Activated naive CD4-positive, alpha-beta T cell treated with anti-CD3 and anti-CD28 coated beads, Interleukin-2, amount 50 U/mL, for 16 hours (primary cell): ENCODE data around the gene CREB3L4.

Experiments
- DNase-seq: peaks from one replicate; pipeline ENCODE4 v3.0.0-alpha.2; 2020

The CREB3L4 gene, protein sequence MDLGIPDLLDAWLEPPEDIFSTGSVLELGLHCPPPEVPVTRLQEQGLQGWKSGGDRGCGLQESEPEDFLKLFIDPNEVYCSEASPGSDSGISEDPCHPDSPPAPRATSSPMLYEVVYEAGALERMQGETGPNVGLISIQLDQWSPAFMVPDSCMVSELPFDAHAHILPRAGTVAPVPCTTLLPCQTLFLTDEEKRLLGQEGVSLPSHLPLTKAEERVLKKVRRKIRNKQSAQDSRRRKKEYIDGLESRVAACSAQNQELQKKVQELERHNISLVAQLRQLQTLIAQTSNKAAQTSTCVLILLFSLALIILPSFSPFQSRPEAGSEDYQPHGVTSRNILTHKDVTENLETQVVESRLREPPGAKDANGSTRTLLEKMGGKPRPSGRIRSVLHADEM

DNA sequence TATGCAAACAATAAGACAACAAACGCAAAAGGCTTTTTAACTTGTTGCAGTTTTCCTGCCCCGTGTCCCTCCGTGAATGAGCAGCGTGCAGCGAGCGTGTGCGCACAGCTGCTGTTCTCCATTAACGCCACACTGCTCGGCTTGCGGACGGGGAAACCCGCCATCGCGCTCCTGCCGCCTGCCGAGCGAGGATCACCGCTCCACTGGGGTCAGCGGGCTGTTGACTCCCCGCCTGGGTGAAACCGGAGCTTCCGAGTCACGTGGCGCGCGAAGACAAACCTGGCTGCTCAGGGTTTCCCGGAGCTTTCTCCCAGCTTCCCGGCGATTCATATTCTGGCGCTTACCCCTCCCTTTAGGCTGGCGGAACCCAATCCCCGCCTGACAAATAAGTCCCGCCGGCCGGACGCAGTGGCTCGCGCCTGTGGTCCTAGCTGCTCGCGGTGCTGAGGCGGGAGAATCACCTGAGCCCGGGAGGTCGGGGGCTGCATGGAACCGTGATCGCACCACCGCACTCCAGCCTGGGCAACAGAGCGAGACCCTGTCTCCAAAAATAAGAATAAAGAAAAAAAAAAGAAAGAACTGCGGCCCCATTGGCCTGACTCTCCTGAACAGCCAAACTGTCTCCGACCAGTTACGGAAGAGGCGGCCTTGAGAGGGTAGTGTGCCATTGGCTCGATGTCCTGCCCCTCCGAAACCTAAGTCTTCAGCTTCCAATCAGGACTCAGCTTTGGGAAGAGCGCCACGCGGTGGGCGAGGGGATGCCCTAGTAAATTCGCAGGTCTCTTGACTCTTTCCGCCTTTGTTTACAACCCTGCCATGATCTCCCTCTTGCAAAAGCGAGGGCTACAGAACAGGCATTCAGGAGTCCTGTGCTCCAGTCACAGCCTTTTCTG, at the start of gene CREB3L4:
CREB3L4 (plus strand) TSS at position 796 of the 893 bp plus-strand sequence. CDS start 624 bp downstream, outside the sequence.
- DNase-seq: peak; percentile 84

DNA sequence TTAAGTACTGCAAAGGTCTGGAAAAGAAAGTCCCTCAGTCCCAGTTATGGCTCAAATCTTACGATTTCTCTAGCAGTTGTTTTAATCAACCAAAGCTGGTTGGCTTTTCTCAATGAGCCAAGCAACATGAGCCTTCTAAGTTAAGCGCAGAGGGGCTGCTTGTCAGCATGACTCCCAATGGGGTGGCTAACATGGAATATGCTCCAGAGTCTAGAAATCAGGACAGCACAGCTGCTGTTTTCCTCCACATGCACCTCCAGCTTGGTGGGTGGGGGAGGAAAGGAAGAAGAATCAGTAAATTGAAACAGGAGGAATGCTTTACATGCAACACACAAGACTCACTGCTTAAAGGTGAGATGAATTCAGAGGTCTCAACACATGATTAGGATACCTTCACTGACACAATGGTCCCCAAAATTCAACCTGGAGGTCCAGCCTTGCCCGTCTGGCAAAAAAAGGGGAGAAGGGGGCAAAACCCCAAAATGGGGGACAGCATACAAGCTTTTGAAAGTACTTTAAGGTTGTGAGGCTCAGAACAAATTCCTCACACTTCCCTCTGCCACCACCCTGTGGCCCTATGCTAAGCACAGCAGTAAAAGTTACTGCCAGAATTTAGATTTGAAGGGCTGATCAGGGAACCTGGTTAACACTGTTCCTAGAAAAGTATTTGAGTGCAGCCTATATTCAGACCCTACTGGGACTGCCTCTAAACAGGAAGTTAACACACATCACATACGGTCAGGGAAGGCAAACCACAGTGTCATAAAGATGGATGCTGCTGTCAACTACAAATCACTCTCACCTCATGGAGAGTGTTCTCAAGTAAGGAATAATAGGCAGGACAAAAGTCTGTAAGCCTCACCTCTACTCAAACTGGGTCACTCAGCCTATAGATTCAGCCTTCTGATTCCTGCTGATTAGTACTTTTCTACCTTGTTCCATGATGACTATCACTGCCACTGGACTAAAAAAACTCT, 47.5 kb upstream of the CREB3L4 start:
- no peak for DNase-seq

DNA sequence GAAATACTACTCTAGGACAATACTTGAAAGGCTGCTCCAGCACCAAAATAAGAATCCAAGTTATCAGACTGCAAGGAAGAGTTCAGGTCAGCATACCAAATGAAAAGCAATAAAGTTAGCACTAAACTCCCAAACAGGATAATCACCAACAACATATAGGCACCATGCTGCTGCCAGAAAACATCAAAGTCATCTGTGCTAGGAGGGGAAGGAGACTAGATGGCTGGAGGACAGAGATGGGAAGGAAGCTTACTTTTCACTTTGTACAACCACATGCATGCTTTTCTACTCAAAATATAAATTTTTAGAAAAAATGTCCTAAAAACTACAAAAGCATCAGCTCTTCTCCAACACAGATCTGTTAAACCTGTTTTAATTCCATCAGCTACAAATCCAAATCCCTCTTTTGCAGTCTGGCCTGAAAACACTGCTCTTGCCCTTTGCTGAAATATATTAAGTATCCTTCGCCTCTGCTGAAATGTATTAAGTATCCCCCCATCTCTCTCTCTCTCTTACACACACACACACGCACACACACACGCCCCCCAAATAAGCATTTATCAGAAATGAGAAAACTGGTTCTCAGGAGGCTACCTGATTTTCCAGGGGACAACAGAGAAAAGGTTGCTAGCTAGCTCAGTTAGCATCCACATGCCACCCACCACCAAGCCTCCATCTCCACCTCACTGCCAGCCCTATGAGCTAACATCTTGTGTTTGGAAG, 46.5 kb upstream of the CREB3L4 start:
- DNase-seq: no peak

DNA sequence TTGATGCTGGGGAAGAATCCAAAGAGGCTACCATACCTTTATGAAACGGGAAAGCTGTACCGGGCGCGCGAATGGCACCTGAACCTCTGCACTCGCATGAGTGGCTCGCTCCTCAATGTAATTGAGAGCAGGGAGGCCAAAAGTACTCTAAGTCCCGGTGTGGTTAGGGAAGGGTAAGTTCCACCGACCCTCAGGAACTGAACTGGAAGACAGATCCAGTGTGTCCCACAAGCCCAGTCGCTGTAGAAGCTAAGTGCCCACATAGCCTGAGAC, 46.0 kb upstream of the CREB3L4 start:
- no peak for DNase-seq

DNA sequence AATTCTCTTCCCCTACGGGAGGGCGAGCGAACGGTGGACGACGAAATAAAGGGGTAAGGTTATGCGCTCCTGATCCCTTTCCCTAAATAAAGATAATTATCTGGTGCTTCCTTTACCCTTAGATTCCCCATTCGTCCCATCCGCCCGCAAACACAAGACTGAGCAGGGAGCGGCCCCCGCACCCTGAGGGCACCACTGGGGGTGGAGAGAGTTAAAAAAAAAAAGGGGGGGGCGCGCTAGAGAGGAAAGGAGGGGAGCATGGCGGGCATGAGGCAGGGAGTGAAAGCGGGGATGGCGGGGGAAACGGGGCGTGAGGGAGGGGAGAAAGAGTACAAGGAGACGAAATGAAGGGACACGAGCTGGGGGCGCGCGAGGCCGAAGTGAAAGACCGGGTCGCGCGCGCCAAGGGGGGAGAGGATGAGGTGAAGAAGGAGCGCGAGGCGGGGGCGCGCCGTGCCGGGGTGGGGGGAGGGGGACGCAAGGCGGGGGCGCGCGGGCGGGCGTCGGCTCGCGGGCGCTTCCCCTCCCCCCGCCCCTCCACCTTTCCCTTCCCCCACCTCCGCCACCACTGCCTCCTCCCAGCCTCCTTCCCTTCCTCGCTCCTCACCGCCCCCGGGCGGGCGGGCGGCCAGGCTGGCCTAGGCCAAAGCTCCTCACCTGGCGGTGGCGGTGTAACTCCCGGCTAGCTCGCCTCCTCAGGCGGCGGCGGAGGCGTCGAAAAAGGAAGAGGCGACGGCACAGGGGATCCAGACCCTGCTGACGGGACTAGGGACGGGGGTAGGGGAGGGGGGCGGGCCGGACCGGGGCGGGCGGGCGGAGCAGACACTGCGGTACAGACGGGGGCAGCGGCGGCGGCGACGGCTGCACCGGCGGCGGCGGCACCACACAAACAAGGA, 45.4 kb upstream of the CREB3L4 start:
- DNase-seq: peak; percentile 65

DNA sequence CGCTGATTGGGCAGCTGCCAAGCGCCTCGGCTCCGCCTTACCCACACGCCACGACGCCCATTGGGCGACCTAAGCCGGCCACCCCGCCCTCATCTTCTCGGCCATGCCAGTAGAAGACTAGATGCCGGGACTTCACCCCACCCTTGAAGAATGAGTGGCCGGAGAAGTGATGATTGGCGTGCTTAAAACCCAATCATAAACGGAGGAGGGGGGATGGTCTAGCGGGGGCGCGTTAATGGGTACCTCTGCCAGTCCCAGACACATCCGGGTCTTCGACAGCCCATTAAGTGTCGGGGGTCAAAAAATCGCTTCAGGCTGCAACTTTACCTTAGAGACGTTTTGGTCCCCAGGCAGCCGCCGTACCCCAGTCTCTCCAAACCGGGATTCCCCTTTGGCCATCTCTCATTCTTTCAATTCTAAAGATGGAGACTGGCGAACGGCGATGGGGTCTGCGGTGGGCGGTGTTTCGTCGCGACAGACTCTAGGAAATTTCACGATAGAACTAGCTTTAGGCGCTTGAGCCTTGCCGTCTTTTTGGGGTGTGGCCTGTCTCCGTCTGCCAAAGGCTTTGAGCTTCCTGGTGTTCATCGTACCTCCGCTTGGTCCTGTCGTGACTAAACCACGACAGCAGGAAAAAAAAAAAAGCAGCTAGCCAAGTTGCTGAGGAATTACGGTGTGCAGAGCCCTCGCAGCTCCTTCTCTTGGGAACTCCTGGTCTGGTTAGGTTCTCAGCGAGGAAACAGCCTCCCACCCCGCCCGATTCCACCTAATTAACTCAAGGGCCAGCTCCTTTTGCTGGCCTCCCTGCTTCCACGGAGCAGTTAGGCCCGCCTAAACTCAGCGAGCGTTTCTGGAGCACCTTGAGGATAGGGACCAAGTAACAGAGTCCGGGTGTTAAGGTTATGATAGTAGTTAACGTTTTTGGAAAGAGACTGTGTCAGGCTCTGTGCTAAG, 44.5 kb upstream of the CREB3L4 start, which contains the start of gene GATAD2B:
GATAD2B (minus strand) TSS at position 1 of the 954 bp plus-strand sequence. CDS start 94,625 bp downstream, outside the sequence.
- DNase-seq: peak; percentile 99

DNA sequence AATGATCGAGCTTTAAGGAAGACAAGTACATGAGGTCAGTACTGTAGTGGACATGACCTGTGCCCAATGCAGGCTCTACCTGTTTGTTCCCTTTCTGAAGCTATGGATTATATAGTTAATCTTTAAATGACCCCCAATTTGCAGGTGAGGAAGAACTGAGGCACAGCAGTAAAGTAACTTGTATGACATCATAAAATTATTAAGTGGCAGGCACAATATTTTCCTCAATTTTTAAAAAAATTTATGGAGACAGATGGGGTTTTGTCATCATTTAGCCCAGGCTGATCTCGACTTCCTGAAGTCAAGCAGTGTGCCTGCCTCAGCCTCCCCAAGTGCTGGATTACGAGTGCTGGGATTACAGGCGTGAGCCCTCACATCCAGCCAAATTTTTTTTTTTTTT, 41.3 kb upstream of the CREB3L4 start:
- DNase-seq: no peak

DNA sequence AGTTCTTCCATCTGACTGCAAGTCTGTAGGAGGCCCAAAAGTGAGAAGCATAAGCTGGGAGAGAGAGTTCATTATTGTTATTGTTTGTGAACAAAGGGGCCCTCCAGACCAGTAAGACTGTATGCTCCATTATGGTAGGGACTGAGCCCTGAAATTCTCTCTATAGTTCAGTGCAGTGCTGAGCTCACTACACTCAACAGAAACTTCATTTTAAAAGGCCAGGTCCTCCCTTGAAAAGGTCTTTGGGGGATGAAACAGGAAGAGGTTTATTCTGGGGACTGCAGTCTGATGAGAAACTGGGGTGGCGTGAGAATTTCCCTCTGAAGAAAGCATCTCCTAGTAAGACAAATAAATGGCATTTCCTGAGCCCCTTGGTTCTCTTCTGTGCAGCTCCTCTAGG, 39.5 kb upstream of the CREB3L4 start:
- DNase-seq: no peak

DNA sequence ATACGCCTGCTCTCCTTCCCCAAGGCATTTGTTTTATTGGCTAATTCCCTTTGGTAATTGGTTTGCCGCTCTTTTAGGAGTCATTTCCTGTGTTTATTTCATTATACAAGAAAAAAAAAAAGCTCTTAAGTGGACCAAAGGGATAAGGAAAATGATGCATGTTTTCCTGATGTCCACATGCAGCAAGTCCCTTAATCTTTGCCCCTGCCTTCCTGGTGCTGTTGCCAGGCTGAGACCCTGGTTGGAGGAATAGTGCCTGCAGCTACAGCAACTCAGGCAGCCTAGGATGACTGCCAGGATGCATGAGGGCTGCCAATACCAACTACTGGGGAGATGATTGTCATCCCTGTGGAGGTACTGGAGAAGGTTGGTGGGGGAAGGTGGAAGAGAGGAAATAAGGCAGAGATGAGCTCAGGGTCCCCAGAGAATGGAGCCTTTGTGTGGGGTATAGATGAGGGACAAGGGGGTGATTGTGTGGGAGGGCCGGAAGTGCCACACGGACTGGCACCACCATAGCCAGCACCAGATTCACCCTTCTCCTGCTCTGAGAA, 38.8 kb upstream of the CREB3L4 start:
- no peak for DNase-seq

DNA sequence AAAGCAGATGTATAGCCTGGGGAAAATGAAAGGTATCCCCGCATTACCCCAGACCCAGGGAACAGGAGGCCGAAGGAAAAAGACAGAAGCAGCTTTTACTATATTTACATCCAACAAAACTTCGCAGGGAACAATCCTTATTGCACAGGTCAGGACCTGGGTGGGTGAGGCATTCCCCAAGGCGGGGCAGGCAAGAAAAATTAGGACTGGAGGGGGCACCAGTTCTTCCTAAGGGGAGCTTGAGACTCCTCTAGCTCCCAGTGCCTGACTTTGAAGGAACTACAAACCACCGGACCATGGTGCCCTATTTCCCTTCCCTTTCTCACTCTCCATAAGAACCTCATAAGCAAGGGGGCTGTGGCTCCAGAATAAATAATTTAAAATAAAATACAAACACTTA, 38.3 kb upstream of the CREB3L4 start:
- DNase-seq: no peak

DNA sequence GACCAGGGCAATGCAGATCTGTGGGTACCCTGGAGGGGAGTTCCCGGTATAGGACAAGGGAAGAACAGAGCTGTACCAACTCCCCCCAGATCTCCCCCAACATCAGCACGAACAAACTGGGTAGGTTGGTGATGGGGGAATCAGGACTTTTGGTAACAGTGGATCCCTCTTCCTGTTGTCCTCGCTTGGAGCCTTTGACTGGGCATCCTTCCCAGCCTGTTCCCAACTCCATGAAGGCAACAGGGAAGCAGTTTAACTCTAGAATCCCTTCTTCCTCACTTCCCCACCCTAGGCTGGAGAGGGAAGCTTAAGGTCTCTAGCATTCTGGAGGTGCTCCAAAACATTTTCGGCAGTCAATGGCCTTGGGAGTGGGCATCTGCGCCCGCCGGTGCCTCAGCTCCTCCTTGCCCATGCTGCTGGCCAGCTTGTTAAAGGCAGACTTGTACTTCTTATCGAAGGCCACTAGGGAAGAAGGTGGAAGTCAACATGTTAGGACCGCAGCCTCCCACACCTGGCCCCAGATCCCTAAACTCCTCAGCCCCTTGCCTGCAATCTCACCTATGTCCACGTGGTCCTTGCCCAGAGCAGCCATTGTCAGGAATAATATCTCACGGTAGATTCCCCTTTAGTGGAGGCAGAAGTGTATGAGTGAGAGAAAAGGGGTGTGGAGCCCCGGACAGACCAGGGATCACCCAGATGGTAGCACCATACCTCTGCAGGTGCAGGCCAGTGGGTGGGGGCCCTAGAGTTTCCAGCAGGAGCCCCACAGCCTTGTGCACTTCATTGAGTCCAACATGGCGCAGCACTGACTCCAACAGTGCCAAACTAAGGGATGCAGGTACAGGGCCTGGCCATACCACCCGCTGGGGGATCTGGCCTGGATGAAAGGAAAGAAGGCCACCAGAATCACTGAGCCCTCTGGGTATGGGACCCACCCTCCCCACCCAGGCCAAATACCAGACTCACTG, 37.4 kb upstream of the CREB3L4 start:
- DNase-seq: no peak

DNA sequence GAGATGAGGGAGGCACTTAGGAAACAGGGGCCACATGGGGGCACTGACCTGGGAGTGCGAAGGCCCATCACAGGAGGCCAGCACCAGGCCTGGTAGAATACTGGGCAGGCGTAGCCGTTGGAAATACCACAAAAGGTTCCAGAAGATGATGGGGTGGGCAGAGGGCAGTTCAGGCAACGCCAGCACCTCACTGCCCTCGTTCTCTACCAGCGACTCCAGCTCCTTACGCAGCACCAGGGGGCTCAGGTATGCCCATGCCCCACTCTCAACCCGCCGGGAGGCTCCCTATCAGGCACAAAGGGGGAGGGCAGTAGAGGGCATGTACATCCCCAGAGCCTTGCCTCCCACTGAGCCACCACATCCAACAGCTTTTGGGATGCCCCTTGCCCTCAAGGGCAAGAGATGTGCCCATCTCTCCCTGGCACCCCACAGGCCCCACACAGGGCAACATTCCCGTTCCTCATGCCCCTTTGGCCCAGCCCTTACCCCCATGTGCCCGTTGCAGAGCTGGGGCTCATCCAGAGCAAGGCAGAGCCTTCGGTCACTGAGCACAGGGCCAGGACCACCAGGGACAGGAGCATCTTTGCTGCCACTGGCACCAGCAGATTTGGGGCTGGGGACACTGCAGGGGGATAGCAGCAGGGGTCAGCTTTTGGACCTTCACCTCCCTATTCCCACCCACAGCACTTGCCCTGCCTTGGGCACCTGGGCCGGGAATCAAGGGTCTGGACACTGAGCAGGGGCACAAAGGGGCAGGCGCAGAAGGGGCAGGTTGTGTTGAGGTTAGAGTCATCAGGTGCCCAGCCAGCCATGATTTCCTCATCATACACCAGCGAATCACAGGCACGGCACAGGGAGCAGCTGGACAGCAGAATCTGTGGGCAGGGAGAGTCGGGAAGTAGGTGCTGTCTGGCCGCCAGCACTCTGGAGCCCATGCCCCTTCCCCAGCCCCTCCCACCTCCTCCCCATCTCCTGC, 35.3 kb upstream of the CREB3L4 start:
- no peak for DNase-seq

DNA sequence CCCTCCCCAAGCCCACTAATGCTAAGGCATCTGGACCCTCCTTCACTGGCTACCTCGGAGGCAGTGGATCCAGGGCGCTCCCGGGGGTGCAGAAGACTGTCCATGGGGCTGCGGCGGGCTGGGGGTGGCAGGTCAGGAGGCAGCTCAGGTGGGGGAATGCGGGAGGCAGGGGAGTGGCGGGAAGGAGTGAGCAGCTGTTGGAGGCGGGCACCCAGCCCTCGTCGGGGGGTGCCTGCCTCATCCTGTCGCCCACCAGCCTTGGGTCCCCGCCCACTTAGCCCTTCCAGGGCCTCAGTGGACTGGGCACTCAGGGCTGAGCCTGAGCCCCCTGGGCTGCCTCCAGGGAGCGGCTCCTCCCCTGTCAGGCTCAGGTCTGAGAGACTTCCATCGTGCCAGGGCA, 34.3 kb upstream of the CREB3L4 start:
- DNase-seq: no peak

DNA sequence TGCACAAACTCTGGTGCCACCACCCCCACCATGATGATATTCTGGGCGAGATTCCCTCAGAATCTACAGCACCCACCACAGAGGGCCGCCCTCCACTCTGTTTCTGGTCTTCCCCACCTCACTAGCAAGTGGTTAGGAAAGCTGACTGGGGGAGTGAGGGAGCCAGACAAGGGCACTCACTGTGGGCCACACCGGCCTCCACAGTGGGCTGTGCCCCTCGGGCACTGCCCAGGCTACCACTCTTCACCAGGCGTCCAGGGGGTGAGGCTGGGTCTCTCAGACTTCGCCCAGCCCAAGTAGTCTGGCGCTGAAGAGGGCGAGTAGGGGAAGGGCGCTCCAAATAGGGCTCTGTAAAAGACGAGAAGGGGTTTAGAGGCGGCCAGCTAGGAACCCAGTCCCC, 33.7 kb upstream of the CREB3L4 start:
- DNase-seq: no peak

DNA sequence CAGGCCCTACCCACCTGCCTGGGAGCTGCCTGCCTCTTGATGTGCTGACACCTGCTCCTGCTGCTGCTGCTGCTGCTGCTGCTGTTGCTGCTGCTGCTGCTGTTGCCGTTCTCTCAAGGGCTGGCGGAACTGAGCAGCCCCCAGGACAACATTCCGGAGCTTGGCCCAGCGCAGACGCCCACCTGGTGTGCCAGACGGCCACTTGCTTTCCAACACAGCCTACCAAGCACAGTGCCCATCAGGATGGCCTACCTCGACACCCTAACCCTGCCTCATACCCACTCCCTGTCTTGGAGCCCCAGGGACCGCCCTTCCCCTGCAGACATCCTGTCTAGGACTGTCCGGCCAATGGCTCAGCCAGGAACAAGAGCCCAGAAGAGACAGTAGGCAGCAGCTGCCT, 33.0 kb upstream of the CREB3L4 start:
- DNase-seq: no peak

DNA sequence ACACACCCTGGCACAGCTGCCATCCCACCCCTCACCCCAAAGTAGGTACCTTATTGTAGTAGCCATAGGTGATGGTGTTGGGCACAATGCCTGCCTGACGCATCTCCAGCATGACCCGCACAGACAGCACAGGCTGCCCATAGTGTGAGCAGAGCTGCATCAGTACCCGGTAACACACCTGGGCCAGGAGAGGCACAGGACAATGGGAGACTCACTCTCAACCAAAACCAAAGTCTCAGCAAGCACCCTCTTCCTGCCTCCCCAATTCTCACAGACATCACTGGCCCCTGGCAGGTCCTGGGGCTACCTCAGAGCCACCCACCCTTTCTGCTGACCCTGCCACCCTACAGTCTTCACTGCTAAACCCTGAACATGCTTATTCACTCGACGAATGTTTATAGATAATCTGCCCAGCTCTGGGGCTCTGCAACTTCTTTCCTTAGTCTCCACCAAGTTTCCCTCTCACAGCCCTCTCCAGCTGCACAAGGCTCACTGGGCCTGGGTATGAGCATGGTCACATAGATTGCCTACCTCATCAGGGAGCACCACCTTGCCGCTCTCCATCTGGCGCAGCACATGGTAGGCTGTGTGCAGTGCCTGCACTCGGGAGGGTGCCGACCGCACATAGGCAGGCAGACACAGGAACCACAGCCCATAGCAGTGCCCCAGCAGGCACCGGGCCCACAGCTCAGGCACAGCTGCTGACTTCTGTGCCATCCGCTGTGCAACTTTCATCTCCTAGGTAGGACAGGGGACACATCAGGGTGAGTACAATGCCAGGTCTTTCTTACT, 31.5 kb upstream of the CREB3L4 start:
- DNase-seq: no peak
